HT-29 (cell line): ENCODE data around the gene PRKAR2B. TPM values are rescaled to one million over a fixed set of nuclear protein-coding genes. Genes with fewer than 3 reads are reported as not detected.
"Not testable (repeated sequence)": the region's sequence is repeated elsewhere in the genome, so short reads cannot be mapped to it uniquely, and the experiment has no call there.

Experiments used
- DNase-seq: peaks from one replicate; pipeline ENCODE4 v3.0.0-alpha.2; 2015; ENCODE audit warnings: low spot score
- total RNA-seq: library from RNA; depleted of rRNA; stranded (reverse); fragments of >200 nt; shearing (Covaris generic); gene quantifications from 2 replicates; pipeline ENCODE4 v1.2.3, GENCODE V29; 2014

Gene PRKAR2B
- total RNA-seq, 1 experiment from 2014 or later: not detected

DNA sequence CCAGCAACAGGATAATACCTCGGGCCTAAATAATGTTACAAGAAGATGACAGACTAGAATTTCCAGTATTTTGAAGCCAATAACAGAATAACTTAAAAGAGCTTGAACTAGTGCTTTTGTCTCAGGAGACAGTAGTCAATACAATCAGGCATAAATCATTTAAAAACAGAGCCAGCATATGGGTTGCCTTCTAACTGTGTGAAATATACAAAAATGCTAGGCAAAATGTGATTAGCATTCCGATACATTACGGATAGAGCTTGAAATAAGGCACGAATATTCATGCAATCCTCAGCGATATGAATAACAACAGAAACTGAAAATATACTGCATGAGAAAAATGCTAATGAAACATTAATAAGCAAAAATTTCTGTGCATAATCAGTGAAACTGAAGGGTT lies 18.3 kb upstream of the PRKAR2B start:
- DNase-seq: no peak

DNA sequence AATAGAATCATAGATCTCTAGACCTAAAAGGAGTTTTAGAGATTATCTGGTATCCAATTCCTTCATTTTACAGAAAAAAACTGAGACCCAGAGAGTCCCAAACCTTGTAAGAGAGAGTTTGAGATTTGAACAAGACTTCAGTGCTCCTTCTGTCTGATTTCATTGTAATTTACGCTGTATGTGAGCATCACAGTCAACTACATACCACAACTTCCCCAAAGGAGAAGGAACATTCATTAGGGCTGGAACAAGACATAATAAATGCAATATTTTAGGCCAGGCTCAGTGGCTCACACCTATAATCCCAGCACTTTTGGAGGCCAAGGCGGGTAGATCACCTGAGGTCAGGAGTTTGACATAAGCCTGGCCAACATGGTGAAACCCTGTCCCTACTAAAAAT lies 17.3 kb upstream of the PRKAR2B start:
- no peak for DNase-seq

DNA sequence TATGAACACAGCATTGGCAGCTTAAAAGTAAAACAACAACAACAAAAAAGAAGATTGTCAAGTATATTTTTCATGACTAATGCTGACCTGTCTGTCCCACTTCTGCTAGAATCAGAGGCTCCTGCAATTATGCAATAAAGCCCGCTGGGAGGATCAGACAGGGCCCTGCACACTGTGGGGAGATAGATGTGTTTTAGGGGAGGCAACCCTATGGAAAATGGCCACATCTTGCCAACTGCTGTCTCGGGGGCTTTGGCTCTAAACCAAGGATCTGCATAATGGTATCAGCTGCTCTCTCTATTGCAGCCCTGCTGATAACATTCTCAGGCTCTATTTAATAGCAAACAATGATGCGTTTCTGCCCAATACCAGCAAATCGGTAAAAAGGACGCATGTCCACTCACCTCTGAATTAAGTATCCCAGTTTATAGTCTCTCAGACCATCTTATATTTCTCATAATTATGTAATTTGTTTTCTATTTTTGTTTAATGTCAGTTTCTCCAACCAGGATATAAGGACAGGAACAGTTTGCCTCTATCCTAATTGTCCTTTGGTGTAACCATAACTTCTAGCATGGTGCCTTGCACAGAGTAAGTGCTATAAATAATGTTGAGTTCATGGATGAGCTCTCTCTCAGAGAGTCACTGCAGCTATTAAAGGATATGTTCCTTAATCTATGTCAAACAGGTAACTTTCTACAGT lies 15.3 kb upstream of the PRKAR2B start:
- DNase-seq: no peak

DNA sequence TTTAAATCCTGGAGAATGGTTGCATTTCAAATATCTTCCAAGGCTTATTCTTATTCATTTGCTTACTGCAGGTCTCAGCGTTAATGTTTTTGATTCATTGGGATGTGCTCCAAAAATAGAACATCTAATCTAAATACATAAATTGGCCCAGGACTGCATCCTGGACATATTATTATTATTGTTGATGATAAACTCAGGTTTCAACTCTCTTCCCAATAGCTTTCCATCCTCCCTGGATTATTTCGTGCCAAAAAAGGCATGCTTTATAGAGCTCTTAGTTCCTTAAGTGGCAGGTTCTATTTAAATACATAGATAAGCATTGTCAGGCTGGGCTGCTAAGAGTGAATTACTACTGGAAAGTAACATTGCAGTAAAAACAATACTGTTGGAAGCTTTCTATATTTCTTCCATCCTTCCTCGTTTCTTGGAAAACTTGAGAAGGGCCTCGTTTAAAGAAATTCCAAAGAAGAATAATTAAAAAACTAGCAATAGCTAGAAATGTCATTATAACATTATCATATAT lies 14.7 kb upstream of the PRKAR2B start:
- DNase-seq: no peak

DNA sequence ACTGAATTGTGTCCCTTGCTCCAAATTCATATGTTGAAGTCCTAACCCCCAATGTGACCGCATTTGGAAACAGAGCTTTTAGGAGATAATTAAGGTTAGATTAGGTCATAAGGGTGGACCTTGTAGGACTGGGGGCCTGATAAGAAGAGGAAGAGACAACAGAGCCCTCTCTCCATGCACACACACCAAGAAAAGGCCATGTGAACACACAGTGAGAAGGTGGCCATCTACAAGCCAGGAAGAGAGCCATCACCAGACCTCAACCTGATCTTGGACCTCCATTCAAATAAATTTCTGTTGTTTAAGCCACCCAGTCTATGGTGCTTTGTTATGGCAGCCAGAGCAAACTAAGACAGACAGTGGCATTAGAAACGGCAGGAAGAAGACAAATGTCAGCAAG lies 12.5 kb upstream of the PRKAR2B start:
- no peak for DNase-seq

DNA sequence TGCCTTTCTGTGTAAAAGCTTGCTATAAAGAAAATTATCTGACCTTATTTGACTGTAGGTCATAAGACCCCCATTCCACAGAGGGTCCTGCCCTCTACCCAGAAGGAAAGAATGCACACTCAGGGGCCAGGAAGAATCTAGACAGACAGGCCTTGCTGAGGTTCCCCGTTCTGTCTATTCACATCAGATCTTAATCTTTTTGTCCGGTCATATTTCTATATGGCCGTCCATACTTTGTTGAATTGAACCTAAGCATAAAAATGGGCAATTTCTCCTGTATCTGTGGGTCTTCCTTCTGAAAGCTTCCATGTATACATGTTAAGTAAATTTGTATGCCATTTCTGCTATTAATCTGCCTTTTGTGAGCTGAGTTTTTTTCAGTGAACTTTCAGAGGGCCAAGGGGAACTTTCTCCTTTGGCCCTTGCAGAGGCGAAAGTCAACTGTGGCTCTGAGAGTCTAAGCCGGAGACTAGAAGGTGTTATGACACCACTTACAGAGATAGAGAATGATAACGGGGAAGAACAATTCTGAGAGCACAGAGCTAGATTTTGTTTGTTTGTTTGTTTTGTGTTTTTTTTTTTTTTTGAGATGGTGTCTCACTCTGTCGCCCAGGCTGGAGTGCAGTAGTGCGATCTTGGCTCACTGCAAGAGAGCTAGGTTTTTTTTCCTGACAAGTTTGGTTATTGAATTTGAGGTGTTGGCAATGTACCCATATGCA lies 11.6 kb upstream of the PRKAR2B start:
- DNase-seq: no peak

DNA sequence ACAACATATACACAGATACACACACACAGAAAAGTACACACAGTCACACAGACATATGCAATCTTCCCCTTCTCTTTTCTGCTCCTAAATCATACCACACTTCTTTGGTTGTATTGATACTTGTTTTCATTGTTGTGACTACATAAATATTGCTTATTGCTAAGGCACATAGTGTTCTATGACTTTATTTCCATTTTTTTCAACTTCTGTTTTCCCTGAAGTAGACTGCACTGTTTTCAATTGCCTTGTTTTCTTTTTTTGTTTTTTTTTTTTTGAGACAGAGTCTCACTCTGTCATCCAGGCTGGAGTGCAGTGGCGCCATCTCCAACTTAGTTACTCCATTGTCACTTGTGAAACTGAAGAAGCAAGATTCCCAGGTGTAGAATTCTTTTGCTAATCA lies 10.0 kb upstream of the PRKAR2B start:
- no peak for DNase-seq

DNA sequence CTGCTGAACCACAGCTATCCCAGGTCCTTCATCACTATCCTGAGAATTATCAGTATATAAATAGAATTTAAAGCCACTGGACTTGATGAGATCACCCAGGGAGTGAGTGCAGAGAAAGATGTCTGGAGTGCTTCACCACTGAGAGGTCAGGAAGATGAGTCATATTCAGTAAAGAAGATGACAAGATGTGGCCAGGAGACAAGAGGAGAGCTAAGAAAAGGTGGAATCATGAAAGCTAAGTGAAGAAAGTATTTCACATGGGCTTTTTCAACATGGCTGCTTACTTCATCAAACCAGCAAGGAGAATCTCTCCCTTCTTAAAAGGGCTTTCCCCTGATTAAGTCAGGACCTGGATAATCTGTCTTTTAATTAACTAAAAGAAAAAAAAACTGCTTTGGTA lies 9.1 kb upstream of the PRKAR2B start:
- DNase-seq: no peak

DNA sequence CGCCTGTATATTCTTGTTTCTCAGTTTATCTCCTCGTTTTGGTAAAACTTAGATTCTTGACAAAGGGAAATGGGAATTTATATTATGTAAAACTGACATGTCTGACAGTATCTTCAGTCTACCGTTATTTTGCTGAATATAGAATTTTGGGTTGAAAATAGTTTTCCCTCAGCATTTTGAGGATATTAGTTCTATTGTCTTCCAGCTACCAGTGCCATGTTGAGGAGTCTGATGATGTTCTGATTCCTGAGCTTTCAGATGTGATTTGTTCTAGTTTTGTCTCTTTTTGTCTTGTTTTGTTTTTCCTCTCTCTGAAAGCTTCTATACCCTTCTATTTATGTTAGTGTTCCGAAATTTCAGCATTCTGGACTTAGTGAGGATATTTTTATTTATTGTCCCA lies 8.0 kb upstream of the PRKAR2B start:
- DNase-seq: no peak

DNA sequence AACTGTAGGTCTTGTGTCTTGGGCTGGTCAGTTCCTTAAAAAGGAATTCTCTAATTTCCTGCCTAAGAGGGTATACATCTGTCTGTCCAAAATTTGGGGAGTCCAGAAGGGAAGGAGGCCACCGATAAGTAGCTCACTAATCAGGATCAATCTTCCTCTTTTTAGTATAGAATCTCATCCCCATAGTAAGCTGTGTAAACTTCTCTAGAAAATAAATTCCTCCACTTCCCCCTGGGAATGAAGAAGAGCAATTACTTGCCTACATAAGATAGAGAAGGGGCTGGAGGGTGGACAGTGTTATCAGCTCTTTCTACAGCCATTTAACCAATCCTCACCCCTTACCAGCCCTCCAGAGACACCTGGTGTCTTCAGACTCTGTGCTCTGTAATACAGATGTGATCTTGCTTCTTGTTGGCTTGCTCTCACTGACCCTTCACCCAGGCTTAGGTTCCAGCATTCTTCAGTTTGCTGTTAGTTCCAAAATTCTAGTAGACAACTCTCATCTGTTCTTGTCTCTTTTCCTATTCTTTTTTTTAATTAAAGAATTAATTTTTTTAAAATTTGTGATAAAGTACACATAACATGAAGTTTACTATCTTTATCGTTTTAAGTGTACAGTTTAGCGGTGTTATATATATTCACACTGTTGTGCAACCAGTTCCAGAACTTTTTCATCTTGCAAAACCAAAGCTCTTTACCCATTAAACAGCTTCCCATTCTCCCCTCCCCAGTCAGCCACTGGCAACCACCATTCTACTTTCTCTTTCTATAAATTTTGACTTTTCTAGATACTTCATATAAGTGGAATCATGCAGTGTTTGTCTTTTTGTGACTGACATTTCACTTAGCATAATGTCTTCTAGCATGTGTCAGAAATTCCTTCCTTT lies 6.5 kb upstream of the PRKAR2B start:
- DNase-seq: no peak

DNA sequence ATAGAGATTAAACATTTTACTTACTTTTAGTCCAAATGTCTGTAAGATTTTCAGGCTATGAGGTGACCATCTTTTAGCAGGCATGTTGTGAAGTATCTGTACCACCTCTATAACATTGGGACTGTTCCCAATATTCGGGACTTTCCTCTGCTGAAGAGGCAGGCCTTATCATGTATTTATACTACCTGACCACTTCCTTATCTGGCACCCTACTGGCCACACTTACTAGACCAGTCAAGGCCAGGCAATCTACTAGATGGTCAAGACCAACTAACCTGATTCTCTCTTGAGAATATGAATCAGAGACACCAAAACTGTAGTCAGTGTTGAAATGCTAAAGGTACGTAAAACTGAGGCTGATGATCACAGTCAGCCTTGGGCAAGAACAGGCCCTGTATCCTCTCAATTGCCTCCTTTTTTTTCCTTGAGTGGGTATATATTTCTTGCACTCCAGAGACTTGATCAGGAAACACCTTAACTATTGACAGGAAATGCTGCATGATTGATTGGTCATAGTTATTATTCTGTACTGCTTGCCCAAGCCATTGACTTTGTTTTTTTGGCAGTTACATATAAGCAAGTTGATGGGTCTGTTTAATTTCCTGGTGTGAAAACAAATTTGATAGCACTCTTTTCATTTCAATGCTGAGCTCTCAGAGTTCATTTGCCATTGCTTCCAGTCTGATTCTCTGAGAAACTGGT lies 5.2 kb upstream of the PRKAR2B start:
- DNase-seq: no peak

DNA sequence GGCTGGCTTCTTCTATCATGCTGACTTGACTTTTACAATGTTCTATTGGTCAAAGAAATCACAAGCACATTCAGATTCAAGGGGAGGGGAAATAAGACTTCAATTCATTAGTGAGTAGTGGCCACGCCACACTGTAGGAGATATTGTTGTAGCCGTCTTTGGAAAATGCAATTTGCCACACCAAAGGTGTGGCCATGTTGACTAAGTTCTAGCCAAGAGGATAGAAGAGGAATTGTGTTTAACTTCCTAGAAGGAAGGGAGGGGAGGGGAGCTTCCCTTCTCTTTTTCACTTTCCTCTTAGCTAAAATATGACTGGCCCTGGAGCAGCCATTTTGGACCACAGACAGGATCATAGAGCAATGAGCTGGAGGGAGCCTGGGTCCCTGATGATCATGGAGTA lies 3.4 kb upstream of the PRKAR2B start:
- no peak for DNase-seq

DNA sequence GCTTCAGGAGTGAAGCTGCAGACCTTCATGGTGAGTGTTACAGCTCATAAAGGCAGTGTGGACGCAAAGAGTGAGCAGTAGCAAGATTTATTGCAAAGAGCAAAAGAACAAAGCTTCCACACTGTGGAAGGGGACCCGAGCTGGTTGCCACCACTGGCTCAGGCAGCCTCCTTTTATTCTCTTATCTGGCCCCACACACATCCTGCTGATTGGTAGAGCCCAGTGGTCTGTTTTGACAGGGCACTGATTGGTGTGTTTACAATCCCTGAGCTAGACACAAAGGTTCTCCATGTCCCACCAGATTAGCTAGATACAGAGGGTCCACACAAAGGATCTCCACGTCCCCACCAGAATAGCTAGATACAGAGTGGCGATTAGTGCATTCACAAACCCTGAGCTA lies 2.7 kb upstream of the PRKAR2B start:
- DNase-seq: not testable (repeated sequence)

DNA sequence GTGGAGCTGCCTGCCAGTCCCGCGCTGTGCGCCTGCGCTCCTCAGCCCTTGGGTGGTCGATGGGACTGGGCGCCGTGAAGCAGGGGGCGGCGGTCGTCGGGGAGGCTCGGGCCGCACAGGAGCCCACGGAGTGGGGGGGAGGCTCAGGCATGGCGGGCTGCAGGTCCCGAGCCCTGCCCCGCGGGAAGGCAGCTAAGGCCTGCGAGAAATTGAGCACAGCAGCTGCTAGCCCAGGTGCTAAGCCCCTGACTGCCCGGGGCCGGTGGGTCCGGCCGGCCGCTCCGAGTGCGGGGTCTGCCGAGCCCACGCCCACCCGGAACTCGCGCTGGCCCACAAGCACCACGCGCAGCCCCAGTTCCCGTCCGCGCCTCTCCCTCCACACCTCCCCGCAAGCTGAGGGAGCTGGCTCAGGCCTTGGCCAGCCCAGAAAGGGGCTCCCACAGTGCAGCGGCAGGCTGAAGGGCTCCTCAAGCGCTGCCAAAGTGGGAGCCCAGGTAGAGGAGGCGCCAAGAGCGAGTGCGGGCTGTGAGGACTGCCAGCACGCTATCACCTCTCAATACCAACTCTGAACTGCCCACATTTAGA lies 2.1 kb upstream of the PRKAR2B start:
- not testable (repeated sequence) for DNase-seq

DNA sequence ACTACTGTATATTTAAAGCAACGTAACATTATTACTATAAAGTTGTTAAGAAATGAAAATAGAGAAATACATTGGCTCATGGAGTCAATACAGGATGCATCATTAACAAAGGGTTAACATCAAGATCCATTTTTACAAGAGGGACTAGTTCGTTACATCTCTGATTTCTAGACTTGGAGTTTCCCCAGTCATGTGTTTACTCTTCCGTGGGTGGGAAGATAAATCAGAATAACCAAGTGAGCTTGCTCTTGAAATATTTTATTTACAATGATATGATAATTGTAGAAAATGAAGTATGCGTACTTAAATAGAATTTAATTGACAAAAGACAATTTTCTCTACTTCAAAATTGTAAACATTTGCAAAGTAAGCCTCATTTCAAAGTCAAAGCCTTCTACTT lies 1.0 kb upstream of the PRKAR2B start:
- no peak for DNase-seq

DNA sequence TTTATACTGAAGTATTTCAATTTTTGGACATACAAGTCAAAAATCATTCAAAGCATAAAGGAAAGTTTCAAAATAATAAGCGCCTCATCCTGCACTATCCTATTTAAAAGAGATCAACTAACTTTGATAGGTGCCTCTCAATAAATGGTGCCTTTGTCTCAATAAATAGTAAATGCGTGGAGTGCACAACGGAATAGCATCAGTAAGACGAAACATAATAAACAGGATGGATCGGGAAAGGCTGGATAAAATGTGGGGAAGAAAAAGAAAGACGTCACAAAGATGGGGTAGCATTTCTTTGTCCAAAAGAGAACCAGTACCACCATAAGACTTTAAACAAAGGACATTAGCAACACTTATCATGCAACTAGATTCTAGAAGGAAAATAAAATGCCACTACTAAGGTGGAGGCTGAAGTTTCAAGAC lies 571 bp upstream of the PRKAR2B start:
- no peak for DNase-seq

DNA sequence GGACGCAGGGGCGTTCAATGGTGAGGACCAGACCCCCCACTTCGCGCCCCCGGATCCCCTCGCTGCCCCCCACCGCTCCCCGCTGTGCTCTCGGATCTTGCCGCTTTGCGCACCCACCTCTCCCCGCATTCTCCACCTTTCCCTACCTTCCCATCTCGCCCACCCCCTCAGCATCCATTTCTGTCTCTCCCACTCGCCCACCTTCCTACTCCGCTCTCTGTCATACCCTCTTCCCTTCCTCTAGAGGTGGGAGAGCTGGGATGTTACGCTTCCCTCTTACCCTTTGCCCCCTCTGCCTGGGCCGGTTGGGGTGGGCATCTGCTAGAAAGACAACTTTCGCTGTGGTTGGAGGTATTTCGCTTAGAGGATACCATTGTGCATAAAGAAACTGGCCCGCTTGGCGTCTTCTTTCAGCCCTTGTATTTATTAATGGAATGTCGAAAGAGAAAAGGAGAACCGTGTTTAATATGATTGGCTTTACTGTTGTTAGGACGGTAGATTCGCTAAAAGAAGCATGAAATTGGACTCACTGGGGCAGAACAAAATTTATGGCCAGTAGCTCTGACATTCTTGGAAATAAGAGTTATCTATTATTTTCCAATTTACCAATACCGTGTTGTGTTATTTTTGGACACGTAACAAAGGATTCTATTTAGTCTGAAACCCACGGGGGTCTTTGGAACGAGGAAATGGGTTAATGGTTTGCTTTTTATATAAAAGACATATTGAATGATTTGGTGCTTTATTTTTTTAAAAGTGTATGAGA lies 873 bp downstream of the PRKAR2B start:
- no peak for DNase-seq

DNA sequence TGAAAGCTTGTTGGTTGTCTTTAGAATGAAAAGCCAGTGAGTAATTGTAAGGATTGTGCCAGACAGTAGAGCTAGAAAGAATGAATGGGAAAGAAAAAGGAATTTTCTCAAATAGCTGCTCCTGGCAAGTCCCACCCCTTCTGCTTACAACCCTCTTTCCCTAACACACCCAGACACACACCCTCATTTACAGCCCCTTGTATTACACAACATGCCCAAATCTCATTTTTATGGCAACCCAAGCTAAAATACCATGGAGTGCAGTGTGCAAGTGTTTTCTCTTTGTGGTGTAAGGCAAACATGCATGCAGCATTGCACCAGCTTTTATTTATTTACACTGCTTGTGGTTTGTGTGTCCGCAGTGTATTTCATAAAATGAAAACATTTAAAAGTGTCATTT lies 1.5 kb downstream of the PRKAR2B start:
- no peak for DNase-seq

DNA sequence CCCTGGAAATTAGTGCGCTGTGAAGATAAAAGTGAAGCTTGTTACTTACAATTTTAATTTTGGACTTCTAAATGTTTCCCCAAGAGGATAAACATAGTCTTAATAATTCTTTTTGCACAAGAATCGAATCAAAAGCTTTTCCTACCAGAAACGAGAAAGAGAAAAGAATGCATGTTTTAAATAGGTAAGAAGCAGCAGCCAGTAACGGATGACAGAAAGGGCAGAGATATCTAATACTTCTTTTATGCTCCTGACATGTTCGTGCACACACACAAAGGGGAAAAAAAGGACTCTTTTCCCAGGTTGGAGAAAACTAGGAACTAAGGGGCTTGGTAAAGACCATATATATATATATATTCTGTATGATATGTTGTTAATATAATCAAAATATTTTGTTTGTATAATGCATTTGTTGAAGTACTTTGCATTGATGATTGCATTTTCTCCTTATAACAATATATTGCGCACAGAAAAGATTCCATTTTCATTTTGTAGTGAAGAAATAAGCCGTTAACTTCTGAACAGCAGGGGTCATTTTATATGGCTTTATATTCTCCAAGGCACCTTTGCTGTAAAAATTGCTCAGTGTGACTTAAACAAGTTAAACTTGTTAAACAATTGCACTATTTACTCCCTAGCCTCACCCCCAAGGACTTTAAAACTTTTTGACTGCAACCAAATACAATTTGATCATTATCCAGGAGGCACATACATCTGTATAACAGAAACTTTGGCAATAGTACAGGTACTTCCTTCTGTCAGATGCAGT lies 2.2 kb downstream of the PRKAR2B start:
- DNase-seq: no peak
